Pancreas (tissue), 10 donors: ENCODE data around the gene LARP7. TPM values are rescaled to one million over a fixed set of nuclear protein-coding genes. Genes with fewer than 3 reads are reported as not detected.

Experiments used
- ATAC-seq, 4 donors: fragments of 200-7000 bp; cut with Tn5 transposase; one replicate each; pipeline versions ENCODE4 v1.8.0 to v1.9.1; 2020; ENCODE audit warnings: mild to moderate bottlenecking in 4 of 4, moderate library complexity in 4 of 4
- DNase-seq, 6 donors: peaks; one replicate each; pipeline ENCODE4 v3.0.0-alpha.2; 2020
- FAIRE-seq: peaks from 2 replicates; lab custom pipeline; 2012; peaks lifted over from hg19 to GRCh38; lab: Jason Lieb, UNC
- H3K27ac ChIP-seq, 4 donors: fragments of 200-600 bp; sonication (generic); 1 replicate in 3 of 4; 2 replicates in 1 of 4; pipeline versions ENCODE4 v1.5.0 to v1.8.0; 2020
- H3K27me3 ChIP-seq, 4 donors: fragments of 200-600 bp; one replicate each; pipeline ENCODE4 v1.8.0; 2021
- H3K36me3 ChIP-seq, 3 donors: fragments of 200-600 bp; sonication (generic) in 1 of 3; one replicate each; pipeline versions ENCODE4 v1.5.0 to v1.8.0; 2020 to 2021
- H3K4me1 ChIP-seq, 3 donors: fragments of 200-600 bp; one replicate each; pipeline ENCODE4 v1.8.0; 2021
- H3K4me3 ChIP-seq, 4 donors: fragments of 200-600 bp; sonication (generic) in 2 of 4; one replicate each; pipeline versions ENCODE4 v1.5.0 to v1.8.0; 2020 to 2021
- H3K9me3 ChIP-seq, 4 donors: fragments of 200-600 bp; one replicate each; pipeline ENCODE4 v1.8.0; 2021
- CTCF ChIP-seq, 4 donors: fragments of 200-600 bp; sonication (generic) in 3 of 4; IDR thresholded peaks; one replicate each; pipeline versions ENCODE4 v1.5.0 to v1.8.0; 2021; ENCODE audit warnings: antibody characterized with exemption in 4 of 4
- WGBS, 2 donors: extraction: QIAGEN DNeasy Blood & Tissue Kit; methylation state at CpG; one replicate each; pipeline ENCODE4 v1.1.7; 2013; 5-methylcytosine and 5-hydroxymethylcytosine counted together
- intact Hi-C, 3 donors: fragments of 100-400 bp; cut with DNase I; formaldehyde crosslinking; loops; one replicate each; pipeline versions ENCODE4 v1.11.1 to v1.14.2; 2022
- polyA plus RNA-seq, 2 donors: library from polyadenylated mRNA; stranded (reverse); fragments of 200-250 nt; gene quantifications; one replicate each; pipeline ENCODE4 v1.2.3, GENCODE V29; 2013
- total RNA-seq, 6 donors: library from RNA; stranded (reverse); fragmentation: NEBNext Ultra II Directional in 4 of 6; extraction: Animal tissue kit (Norgen Biotek cat#: 25700) in 4 of 6; gene quantifications; one replicate each; pipeline versions ENCODE4 v1.2.1 to v1.2.4, GENCODE V29; 2021 to 2023
- donor health status: healthy with polysubstance abuse.
- donor health status: DM: no; HTN: no; CAD: no; lungs with moderate emphysema.
- donor health status: DM: no; HTN: no; CAD: no.
- donor health status: control.
- donor health status: control.
- donor health status: Bipolar disorder and iron deficiency.
- donor health status: DM: yes; HTN: yes; CAD: no.
- donor health status: DM: no; HTN: no; CAD: no.
- donor health status: DM: no; HTN: no; CAD: no.
- donor health status: DM: yes; HTN: yes; CAD: no.

LARP7 gene
- 10 to 100 TPM in 3 of 6 donors, 1 to 10 TPM in 3; 8.3 to 21.2 (median 12.0) TPM for total RNA-seq
- 10 to 100 TPM; 19.4 to 33.0 TPM for polyA plus RNA-seq

- DNase-seq (peak; percentile 95 to 99 (median 98)), FAIRE-seq (peak; percentile 96), ATAC-seq (peak; percentile 94 to 98 (median 96))
- 0 to 1% methylated on average over 66 of the region's 66 CpGs for WGBS, 2 donors
- H3K27ac ChIP-seq: peak within 1 kb of the TSS; percentile 91 to 96 (median 92)
- TF ChIP-seq CTCF (IDR thresholded peaks at IDR 0.05): peak; percentile 63 to 95 (median 92)
- H3K36me3 ChIP-seq: no peaks in the 10 kb centered on the region
- intact Hi-C loops: no loop called here
- peaks cover 8 to 10% (median 9%) of the 10 kb centered on the region in 3 donors for H3K4me1 ChIP-seq
- H3K27me3 ChIP-seq: no peaks in the 10 kb centered on the region
- no peaks in the 10 kb centered on the region for H3K9me3 ChIP-seq
- H3K4me3 ChIP-seq: peak within 1 kb of the TSS; percentile 54 to 67 (median 56)
These were observed at the start of gene LARP7, which contains the start of gene ZGRF1 for GRCh38 chr4:112636688-112637551. LARP7 (plus strand) TSS chr4:112637143; CDS start chr4:112644670, 7,527 bp downstream. ZGRF1 (minus strand) TSS chr4:112636909; CDS start chr4:112633176, 3,733 bp downstream.

- intact Hi-C loops: no loop called here
- H3K27ac ChIP-seq: no peak overlapping the region
- no peaks in the 10 kb centered on the region for H3K4me1 ChIP-seq
- ATAC-seq (no peak), FAIRE-seq (no peak), DNase-seq (no peak)
- no peaks in the 10 kb centered on the region for H3K36me3 ChIP-seq
- H3K4me3 ChIP-seq: no peak overlapping the region
- H3K27me3 ChIP-seq: no peaks in the 10 kb centered on the region
- H3K9me3 ChIP-seq: no peaks in the 10 kb centered on the region
- no peak for TF ChIP-seq CTCF (IDR thresholded peaks at IDR 0.05)
These were observed 47.7 kb upstream of the LARP7 start for GRCh38 chr4:112589206-112589605.

- 36 to 43% methylated on average over 1 of the region's 1 CpG for WGBS, 2 donors
- H3K27me3 ChIP-seq: no peaks in the 10 kb centered on the region
- no peak overlapping the region for H3K4me3 ChIP-seq
- no peaks in the 10 kb centered on the region for H3K36me3 ChIP-seq
- no peak for ATAC-seq
- intact Hi-C loops: no loop called here
- no peak for DNase-seq
- no peak for FAIRE-seq
- H3K9me3 ChIP-seq: no peaks in the 10 kb centered on the region
- H3K27ac ChIP-seq: no peak overlapping the region
- H3K4me1 ChIP-seq: no peaks in the 10 kb centered on the region
- no peak for TF ChIP-seq CTCF (IDR thresholded peaks at IDR 0.05)
These were observed 45.4 kb upstream of the LARP7 start for GRCh38 chr4:112591593-112591992.

- FAIRE-seq: no peak
- ATAC-seq: no peak
- H3K4me1 ChIP-seq: no peaks in the 10 kb centered on the region
- H3K27ac ChIP-seq: no peak overlapping the region
- no peaks in the 10 kb centered on the region for H3K9me3 ChIP-seq
- H3K27me3 ChIP-seq: no peaks in the 10 kb centered on the region
- intact Hi-C loops: no loop called here
- no peak overlapping the region for H3K4me3 ChIP-seq
- no peak for DNase-seq
- TF ChIP-seq CTCF (IDR thresholded peaks at IDR 0.05): no peak
- no peaks in the 10 kb centered on the region for H3K36me3 ChIP-seq
These were observed 44.2 kb upstream of the LARP7 start for GRCh38 chr4:112592717-112593116.
